GM19463 (cell line): ENCODE measurements around the gene GEMIN8.

Source experiments
- ATAC-seq: cut with Tn5 transposase; IDR thresholded peaks from one replicate; pipeline ENCODE4 v1.9.1; 2021; ENCODE audit warnings: mild to moderate bottlenecking, moderate library complexity; ENCODE audit not compliant: unreplicated experiment

The GEMIN8 gene

GRCh38 chrX:14029425-14030173 is at the start of gene GEMIN8:
Gene GEMIN8 (minus strand): TSS chrX:14029892. CDS start chrX:14021478, 8,414 bp downstream.
- peak; percentile 85 for ATAC-seq

- no peak for ATAC-seq
Measured at GRCh38 chrX:14076639-14077038, 46.9 kb upstream of the GEMIN8 start.

GRCh38 chrX:14073556-14073955 is 43.9 kb upstream of the GEMIN8 start:
- no peak for ATAC-seq

- no peak for ATAC-seq
Measured at GRCh38 chrX:14073071-14073470, 43.4 kb upstream of the GEMIN8 start.

- ATAC-seq = no peak
Measured at GRCh38 chrX:14065800-14066199, 36.1 kb upstream of the GEMIN8 start.

- ATAC-seq = no peak
Measured at GRCh38 chrX:14064626-14065432, 35.1 kb upstream of the GEMIN8 start.

- no peak for ATAC-seq
Measured at GRCh38 chrX:14062524-14062923, 32.8 kb upstream of the GEMIN8 start.

- no peak for ATAC-seq
Measured at GRCh38 chrX:14056206-14056605, 26.5 kb upstream of the GEMIN8 start.

- no peak for ATAC-seq
Measured at GRCh38 chrX:14051416-14051815, 21.7 kb upstream of the GEMIN8 start.

- ATAC-seq = no peak
Measured at GRCh38 chrX:14050709-14051108, 21.0 kb upstream of the GEMIN8 start.

- ATAC-seq = no peak
Measured at GRCh38 chrX:14043209-14043608, 13.5 kb upstream of the GEMIN8 start.

- peak; percentile 92 for ATAC-seq
Measured at GRCh38 chrX:14039344-14039743, 9.7 kb upstream of the GEMIN8 start.

GRCh38 chrX:14038375-14039085 is 8.8 kb upstream of the GEMIN8 start:
- no peak for ATAC-seq

GRCh38 chrX:14032406-14032805 is 2.7 kb upstream of the GEMIN8 start:
- ATAC-seq = no peak

- ATAC-seq = peak; percentile 3
Measured at GRCh38 chrX:14030174-14030530, 460 bp upstream of the GEMIN8 start.

- ATAC-seq = no peak
Measured at GRCh38 chrX:14029039-14029424, 660 bp downstream of the GEMIN8 start.

- peak; percentile 24 for ATAC-seq
Measured at GRCh38 chrX:14028473-14028872, 1.2 kb downstream of the GEMIN8 start.

GRCh38 chrX:14027511-14028019 is 2.1 kb downstream of the GEMIN8 start:
- ATAC-seq = peak; percentile 28

GRCh38 chrX:14027036-14027435 is 2.7 kb downstream of the GEMIN8 start:
- ATAC-seq = no peak

GRCh38 chrX:14026121-14026520 is 3.6 kb downstream of the GEMIN8 start:
- no peak for ATAC-seq

GRCh38 chrX:14022019-14022418 is 7.7 kb downstream of the GEMIN8 start:
- ATAC-seq = no peak
